Measurements from ENCODE around the gene KRT77.
"Not testable (repeated sequence)": the region's sequence is repeated elsewhere in the genome, so short reads cannot be mapped to it uniquely, and the experiment has no call there.

Gene KRT77

GRCh38 chr12:52722680-52723079 is 19.4 kb upstream of the KRT77 start:
- no peak for DNase-seq (ENCODE audit: low read depth in 2 of 2)

- no peak for DNase-seq (ENCODE audit: low read depth in 2 of 2)
Observed at GRCh38 chr12:52721838-52722470, 18.6 kb upstream of the KRT77 start.

GRCh38 chr12:52720365-52720886 is 17.1 kb upstream of the KRT77 start:
- DNase-seq (ENCODE audit: low read depth in 2 of 2): no peak

GRCh38 chr12:52716061-52716460 is 12.7 kb upstream of the KRT77 start:
- no peak for DNase-seq (ENCODE audit: low read depth in 2 of 2)

- DNase-seq (ENCODE audit: low read depth in 2 of 2): no peak
Observed at GRCh38 chr12:52715416-52715815, 12.1 kb upstream of the KRT77 start.

GRCh38 chr12:52714887-52715281 is 11.6 kb upstream of the KRT77 start:
- DNase-seq (ENCODE audit: low read depth in 2 of 2): no peak

GRCh38 chr12:52713960-52714886 is 10.9 kb upstream of the KRT77 start:
- peak in 1 of 2 experiments; percentile 23 for DNase-seq (ENCODE audit: low read depth in 2 of 2)

GRCh38 chr12:52712122-52712521 is 8.8 kb upstream of the KRT77 start:
- DNase-seq (ENCODE audit: low read depth in 2 of 2): not testable (repeated sequence)

GRCh38 chr12:52710730-52711129 is 7.4 kb upstream of the KRT77 start:
- DNase-seq (ENCODE audit: low read depth in 2 of 2): no peak

- DNase-seq (ENCODE audit: low read depth in 2 of 2): no peak
Observed at GRCh38 chr12:52708010-52708409, 4.7 kb upstream of the KRT77 start.

- no peak for DNase-seq (ENCODE audit: low read depth in 2 of 2)
Observed at GRCh38 chr12:52704464-52704863, 1.1 kb upstream of the KRT77 start.

GRCh38 chr12:52703878-52704277 is 554 bp upstream of the KRT77 start:
- no peak for DNase-seq (ENCODE audit: low read depth in 2 of 2)

- DNase-seq (ENCODE audit: low read depth in 2 of 2): no peak
Observed at GRCh38 chr12:52702338-52702737, 986 bp downstream of the KRT77 start.

GRCh38 chr12:52701281-52701680 is 2.0 kb downstream of the KRT77 start:
- DNase-seq (ENCODE audit: low read depth in 2 of 2): no peak

- no peak for DNase-seq (ENCODE audit: low read depth in 2 of 2)
Observed at GRCh38 chr12:52699960-52700359, 3.4 kb downstream of the KRT77 start.

GRCh38 chr12:52699373-52699772 is 4.0 kb downstream of the KRT77 start:
- DNase-seq (ENCODE audit: low read depth in 2 of 2): no peak

GRCh38 chr12:52698651-52699340 is 4.5 kb downstream of the KRT77 start:
- no peak for DNase-seq (ENCODE audit: low read depth in 2 of 2)

- DNase-seq (ENCODE audit: low read depth in 2 of 2): no peak
Observed at GRCh38 chr12:52697058-52697582, 6.2 kb downstream of the KRT77 start.

GRCh38 chr12:52696588-52696987 is 6.7 kb downstream of the KRT77 start:
- DNase-seq (ENCODE audit: low read depth in 2 of 2): no peak

GRCh38 chr12:52695039-52695438 is 8.3 kb downstream of the KRT77 start:
- DNase-seq (ENCODE audit: low read depth in 2 of 2): no peak

- DNase-seq (ENCODE audit: low read depth in 2 of 2): no peak
Observed at GRCh38 chr12:52694151-52694550, 9.2 kb downstream of the KRT77 start.

GRCh38 chr12:52693261-52693660 is 10.1 kb downstream of the KRT77 start:
- no peak for DNase-seq (ENCODE audit: low read depth in 2 of 2)

Data from stimulated activated CD4-positive, alpha-beta T cell treated with anti-CD3 and anti-CD28 coated beads, Interleukin-12 subunit alpha, Interleukin-12 subunit beta, amount 100 ng/mL, for 24 hours (primary cell).